HepG2 (cell line): ENCODE measurements around the gene ASAP2. TPM values are rescaled to one million over a fixed set of nuclear protein-coding genes. Genes with fewer than 3 reads are reported as not detected.

ENCODE experiments used
- FOXO1 ChIP-seq: sonication (generic); formaldehyde crosslinking; IDR thresholded peaks from 2 replicates; pipeline ENCODE4 v1.4.0; 2020; ENCODE audit warnings: missing genetic modification reagents
- HDAC6 ChIP-seq: fragments of 200-600 bp; sonication (generic); IDR thresholded peaks from 2 replicates; pipeline ENCODE4 v1.7.0; 2017; ENCODE audit warnings: mild to moderate bottlenecking, antibody characterized with exemption, low read length, low read depth
- KDM5B ChIP-seq: sonication (generic); formaldehyde crosslinking; IDR thresholded peaks from 2 replicates; pipeline ENCODE4 v1.4.0; 2020; ENCODE audit warnings: missing genetic modification reagents, mild to moderate bottlenecking, borderline replicate concordance
- PHF8 ChIP-seq: sonication (generic); formaldehyde crosslinking; IDR thresholded peaks from 2 replicates; pipeline ENCODE4 v1.5.0; 2020; ENCODE audit warnings: missing genetic modification reagents
- RFX1 ChIP-seq: fragments of 450-650 bp; IDR thresholded peaks from 2 replicates; pipeline ENCODE4 v1.6.1; 2017
- SIX4 ChIP-seq: sonication (generic); formaldehyde crosslinking; IDR thresholded peaks from 2 replicates; pipeline ENCODE4 v1.4.0; 2020; ENCODE audit warnings: missing genetic modification reagents
- SYNCRIP ChIP-seq: fragments of 200-400 bp; formaldehyde crosslinking; IDR thresholded peaks from 2 replicates; pipeline ENCODE4 v1.6.1; 2018; ENCODE audit warnings: mild to moderate bottlenecking, low read depth, low read length; ENCODE audit not compliant: insufficient read depth
- ZNF30 ChIP-seq: sonication (generic); formaldehyde crosslinking; IDR thresholded peaks from 2 replicates; pipeline ENCODE4 v1.5.0; 2020; ENCODE audit warnings: mild to moderate bottlenecking, missing genetic modification reagents
- ZNF569 ChIP-seq: sonication (generic); formaldehyde crosslinking; IDR thresholded peaks from 2 replicates; pipeline ENCODE4 v1.5.0; 2020; ENCODE audit warnings: mild to moderate bottlenecking, missing genetic modification reagents, moderate library complexity, borderline replicate concordance
- ZNF878 ChIP-seq: sonication (generic); formaldehyde crosslinking; IDR thresholded peaks from 2 replicates; pipeline ENCODE4 v1.8.1; 2023; ENCODE audit warnings: mild to moderate bottlenecking, missing genetic modification reagents, moderate library complexity
- polyA plus RNA-seq, 8 experiments: library from polyadenylated mRNA; depleted of rRNA in 3 of 8; stranded (reverse) in 7 of 8; unstranded in 1 of 8; fragments of >200 nt; fragmentation: Illumina TruSeq in 4 of 8; extraction: Trizol in 4 of 8; gene quantifications; 2 replicates each; pipeline versions ENCODE4 v1.2.1 to v1.2.3, GENCODE V29; 2011 to 2016; ENCODE audit warnings: low read depth in 4 of 8, missing spikeins in 1 of 8, mixed read lengths in 1 of 8; ENCODE audit not compliant: insufficient read depth in 1 of 8
- total RNA-seq, 5 experiments: library from RNA; depleted of rRNA; stranded (reverse); fragments of >200 nt; fragmentation: Illumina TruSeq; extraction: Trizol; gene quantifications; 2 replicates each; pipeline ENCODE4 v1.2.3, GENCODE V29; 2016; ENCODE audit warnings: low read depth in 1 of 5
- TF ChIP-seq, protein P1 (sequence below): sonication (generic); formaldehyde crosslinking; IDR thresholded peaks from 2 replicates; pipeline ENCODE4 v1.4.0; 2020; ENCODE audit warnings: missing genetic modification reagents
- TF ChIP-seq, protein P2 (sequence below): sonication (generic); formaldehyde crosslinking; IDR thresholded peaks from 2 replicates; pipeline ENCODE4 v1.8.1; 2023; ENCODE audit warnings: mild to moderate bottlenecking, missing genetic modification reagents, borderline replicate concordance
- TF ChIP-seq, protein P3 (sequence below): sonication (generic); formaldehyde crosslinking; IDR thresholded peaks from 2 replicates; pipeline ENCODE4 v1.4.0; 2020; ENCODE audit warnings: mild to moderate bottlenecking, missing genetic modification reagents
- TF ChIP-seq, protein P4 (sequence below): IDR thresholded peaks from 2 replicates; pipeline ENCODE4 v1.6.1; 2016; ENCODE audit warnings: low read depth, missing genetic modification reagents, missing compliant biosample characterization
- TF ChIP-seq, protein P5 (sequence below): IDR thresholded peaks from 2 replicates; pipeline ENCODE4 v1.6.1; 2016; ENCODE audit warnings: mild to moderate bottlenecking, missing biosample characterization, missing genetic modification reagents
- TF ChIP-seq, protein P6 (sequence below): sonication (generic); formaldehyde crosslinking; IDR thresholded peaks from 2 replicates; pipeline ENCODE4 v1.4.0; 2020; ENCODE audit warnings: low read depth, mild to moderate bottlenecking, missing genetic modification reagents
- TF ChIP-seq, protein P7 (sequence below): sonication (generic); formaldehyde crosslinking; conservative IDR thresholded peaks from 2 replicates; pipeline ENCODE4 v1.8.0; 2022; ENCODE audit warnings: mild to moderate bottlenecking, moderate library complexity, missing genetic modification reagents

Gene ASAP2
- total and polyA plus RNA-seq, 2 of the 13 experiments (the other 11 are each of a cell fraction or from before 2014, with no cell fraction given): 7.3 to 22.3 TPM

DNA sequence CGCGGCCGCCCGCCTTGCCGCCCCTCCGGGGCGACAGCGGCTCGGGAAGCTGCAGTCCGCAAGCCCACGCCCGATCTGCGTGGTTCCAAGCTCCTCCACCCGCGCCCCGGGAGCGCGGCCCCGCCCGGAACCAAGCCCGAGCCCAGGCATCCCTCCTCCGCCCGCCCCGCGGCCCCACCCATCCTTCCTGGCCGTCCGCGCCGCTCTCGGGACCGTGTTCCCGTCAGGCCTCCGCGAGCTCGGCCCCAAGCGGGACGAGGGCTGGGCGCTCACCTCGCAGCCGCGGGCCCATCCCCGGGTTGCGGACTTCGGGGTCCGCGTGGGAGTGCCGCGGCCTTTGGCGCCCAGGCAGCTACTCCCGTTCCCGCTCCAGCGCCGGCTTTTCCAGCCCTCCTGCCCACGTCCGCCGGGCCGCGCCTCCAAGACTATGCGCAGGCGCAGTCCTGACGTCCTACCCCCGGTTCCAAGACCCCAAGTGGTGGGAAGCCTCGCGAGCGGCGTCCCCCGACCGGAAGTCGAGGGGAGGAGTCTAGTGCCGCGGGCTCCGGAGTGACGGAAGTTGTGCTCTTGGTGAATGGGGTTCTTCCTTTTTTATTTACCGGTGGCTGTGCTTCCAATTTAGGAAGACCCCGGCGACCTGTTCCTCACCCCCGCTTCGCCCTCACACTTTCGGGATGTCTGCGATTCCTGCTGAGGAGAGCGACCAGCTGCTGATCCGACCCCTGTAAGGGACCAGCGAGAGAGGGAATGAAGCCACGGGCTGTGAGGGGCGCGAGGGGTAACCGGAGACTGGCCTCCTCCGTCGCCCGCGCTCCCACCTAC lies 216.7 kb downstream of the ASAP2 start, which contains the start of the genes CPSF3 and ITGB1BP1 (continued):
- TF ChIP-seq ZNF30 (CRISPR knock-in tag) (no peak), SIX4 (CRISPR knock-in tag) (no peak), KDM5B (CRISPR knock-in tag) (peak; percentile 93), ZNF878 (peak; percentile 91; the same call in 1 of the 2 replicates), ZNF569 (CRISPR knock-in tag) (no peak), SYNCRIP (no peak), FOXO1 (CRISPR knock-in tag) (no peak; the same call in 1 of the 2 replicates), RFX1 (no peak), HDAC6 (no peak), PHF8 (CRISPR knock-in tag) (peak; percentile 89)
- TF ChIP-seq, protein P1, sequence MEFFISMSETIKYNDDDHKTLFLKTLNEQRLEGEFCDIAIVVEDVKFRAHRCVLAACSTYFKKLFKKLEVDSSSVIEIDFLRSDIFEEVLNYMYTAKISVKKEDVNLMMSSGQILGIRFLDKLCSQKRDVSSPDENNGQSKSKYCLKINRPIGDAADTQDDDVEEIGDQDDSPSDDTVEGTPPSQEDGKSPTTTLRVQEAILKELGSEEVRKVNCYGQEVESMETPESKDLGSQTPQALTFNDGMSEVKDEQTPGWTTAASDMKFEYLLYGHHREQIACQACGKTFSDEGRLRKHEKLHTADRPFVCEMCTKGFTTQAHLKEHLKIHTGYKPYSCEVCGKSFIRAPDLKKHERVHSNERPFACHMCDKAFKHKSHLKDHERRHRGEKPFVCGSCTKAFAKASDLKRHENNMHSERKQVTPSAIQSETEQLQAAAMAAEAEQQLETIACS: peak; percentile 63; the same call in 1 of the 2 replicates
- TF ChIP-seq, protein P2, sequence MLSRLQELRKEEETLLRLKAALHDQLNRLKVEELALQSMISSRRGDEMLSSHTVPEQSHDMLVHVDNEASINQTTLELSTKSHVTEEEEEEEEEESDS (CRISPR knock-in tag): no peak
- TF ChIP-seq, protein P3, sequence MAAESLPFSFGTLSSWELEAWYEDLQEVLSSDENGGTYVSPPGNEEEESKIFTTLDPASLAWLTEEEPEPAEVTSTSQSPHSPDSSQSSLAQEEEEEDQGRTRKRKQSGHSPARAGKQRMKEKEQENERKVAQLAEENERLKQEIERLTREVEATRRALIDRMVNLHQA (CRISPR knock-in tag): no peak
- TF ChIP-seq, protein P4, sequence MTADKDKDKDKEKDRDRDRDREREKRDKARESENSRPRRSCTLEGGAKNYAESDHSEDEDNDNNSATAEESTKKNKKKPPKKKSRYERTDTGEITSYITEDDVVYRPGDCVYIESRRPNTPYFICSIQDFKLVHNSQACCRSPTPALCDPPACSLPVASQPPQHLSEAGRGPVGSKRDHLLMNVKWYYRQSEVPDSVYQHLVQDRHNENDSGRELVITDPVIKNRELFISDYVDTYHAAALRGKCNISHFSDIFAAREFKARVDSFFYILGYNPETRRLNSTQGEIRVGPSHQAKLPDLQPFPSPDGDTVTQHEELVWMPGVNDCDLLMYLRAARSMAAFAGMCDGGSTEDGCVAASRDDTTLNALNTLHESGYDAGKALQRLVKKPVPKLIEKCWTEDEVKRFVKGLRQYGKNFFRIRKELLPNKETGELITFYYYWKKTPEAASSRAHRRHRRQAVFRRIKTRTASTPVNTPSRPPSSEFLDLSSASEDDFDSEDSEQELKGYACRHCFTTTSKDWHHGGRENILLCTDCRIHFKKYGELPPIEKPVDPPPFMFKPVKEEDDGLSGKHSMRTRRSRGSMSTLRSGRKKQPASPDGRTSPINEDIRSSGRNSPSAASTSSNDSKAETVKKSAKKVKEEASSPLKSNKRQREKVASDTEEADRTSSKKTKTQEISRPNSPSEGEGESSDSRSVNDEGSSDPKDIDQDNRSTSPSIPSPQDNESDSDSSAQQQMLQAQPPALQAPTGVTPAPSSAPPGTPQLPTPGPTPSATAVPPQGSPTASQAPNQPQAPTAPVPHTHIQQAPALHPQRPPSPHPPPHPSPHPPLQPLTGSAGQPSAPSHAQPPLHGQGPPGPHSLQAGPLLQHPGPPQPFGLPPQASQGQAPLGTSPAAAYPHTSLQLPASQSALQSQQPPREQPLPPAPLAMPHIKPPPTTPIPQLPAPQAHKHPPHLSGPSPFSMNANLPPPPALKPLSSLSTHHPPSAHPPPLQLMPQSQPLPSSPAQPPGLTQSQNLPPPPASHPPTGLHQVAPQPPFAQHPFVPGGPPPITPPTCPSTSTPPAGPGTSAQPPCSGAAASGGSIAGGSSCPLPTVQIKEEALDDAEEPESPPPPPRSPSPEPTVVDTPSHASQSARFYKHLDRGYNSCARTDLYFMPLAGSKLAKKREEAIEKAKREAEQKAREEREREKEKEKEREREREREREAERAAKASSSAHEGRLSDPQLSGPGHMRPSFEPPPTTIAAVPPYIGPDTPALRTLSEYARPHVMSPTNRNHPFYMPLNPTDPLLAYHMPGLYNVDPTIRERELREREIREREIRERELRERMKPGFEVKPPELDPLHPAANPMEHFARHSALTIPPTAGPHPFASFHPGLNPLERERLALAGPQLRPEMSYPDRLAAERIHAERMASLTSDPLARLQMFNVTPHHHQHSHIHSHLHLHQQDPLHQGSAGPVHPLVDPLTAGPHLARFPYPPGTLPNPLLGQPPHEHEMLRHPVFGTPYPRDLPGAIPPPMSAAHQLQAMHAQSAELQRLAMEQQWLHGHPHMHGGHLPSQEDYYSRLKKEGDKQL (CRISPR knock-in tag): 0 out of 2 replicates have a peak, but pooled peaks have one; percentile 61
- TF ChIP-seq, protein P5, sequence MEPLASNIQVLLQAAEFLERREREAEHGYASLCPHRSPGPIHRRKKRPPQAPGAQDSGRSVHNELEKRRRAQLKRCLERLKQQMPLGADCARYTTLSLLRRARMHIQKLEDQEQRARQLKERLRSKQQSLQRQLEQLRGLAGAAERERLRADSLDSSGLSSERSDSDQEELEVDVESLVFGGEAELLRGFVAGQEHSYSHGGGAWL: peak; percentile 79; the same call in 1 of the 2 replicates
- TF ChIP-seq, protein P6, sequence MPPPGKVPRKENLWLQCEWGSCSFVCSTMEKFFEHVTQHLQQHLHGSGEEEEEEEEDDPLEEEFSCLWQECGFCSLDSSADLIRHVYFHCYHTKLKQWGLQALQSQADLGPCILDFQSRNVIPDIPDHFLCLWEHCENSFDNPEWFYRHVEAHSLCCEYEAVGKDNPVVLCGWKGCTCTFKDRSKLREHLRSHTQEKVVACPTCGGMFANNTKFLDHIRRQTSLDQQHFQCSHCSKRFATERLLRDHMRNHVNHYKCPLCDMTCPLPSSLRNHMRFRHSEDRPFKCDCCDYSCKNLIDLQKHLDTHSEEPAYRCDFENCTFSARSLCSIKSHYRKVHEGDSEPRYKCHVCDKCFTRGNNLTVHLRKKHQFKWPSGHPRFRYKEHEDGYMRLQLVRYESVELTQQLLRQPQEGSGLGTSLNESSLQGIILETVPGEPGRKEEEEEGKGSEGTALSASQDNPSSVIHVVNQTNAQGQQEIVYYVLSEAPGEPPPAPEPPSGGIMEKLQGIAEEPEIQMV: peak; percentile 92
- TF ChIP-seq, protein P7, sequence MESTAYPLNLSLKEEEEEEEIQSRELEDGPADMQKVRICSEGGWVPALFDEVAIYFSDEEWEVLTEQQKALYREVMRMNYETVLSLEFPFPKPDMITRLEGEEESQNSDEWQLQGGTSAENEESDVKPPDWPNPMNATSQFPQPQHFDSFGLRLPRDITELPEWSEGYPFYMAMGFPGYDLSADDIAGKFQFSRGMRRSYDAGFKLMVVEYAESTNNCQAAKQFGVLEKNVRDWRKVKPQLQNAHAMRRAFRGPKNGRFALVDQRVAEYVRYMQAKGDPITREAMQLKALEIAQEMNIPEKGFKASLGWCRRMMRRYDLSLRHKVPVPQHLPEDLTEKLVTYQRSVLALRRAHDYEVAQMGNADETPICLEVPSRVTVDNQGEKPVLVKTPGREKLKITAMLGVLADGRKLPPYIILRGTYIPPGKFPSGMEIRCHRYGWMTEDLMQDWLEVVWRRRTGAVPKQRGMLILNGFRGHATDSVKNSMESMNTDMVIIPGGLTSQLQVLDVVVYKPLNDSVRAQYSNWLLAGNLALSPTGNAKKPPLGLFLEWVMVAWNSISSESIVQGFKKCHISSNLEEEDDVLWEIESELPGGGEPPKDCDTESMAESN (CRISPR knock-in tag): 0 out of 2 replicates have a peak, but pooled peaks have one; percentile 83
